ENCODE results near the gene CRTC3. TPM values are rescaled to one million over a fixed set of nuclear protein-coding genes. Genes with fewer than 3 reads are reported as not detected.

The CRTC3 gene
- total RNA-seq, 1 donor from 2014 or later: 115 TPM

DNA sequence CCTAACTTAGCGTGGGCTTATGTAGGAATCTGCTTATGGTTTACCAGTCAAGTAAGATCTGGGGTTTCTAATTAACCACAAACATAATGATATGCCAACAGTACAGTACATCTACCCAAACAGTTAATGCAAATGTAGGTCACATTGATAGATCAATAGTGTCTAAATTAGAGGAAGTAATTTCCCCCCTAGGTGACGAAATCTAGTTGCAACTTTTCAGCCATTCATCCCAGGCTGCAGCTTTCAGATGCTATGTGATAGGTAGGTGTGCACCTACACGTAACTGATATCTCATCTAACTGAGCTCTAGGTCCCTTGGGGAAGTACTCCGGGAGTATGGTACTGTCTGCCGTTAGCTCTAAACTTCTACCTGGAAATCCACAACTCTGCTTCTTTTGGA lies 57.2 kb downstream of the CRTC3 start:
- intact Hi-C loops (cut with micrococcal nuclease): no loop called here

DNA sequence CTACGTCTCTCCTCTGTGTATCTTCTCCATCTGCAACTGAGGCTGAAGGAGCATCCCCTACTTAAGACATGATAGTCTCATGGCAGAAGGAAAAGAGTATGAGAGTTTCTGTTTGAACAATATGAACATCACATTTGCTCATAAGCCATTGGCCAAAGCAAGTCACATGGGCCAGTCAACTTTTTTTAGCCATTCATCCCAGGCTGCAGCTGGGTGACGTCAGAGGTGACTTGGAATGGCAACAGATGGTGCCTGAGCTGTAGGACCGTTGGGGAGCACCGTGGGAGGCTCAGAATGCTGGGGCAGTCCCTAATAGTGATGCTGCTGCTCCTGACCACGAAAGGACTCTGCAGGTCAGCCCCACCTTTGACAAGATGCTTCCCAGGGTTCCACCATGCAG lies 58.7 kb downstream of the CRTC3 start:
- intact Hi-C loops (cut with micrococcal nuclease): no loop called here

DNA sequence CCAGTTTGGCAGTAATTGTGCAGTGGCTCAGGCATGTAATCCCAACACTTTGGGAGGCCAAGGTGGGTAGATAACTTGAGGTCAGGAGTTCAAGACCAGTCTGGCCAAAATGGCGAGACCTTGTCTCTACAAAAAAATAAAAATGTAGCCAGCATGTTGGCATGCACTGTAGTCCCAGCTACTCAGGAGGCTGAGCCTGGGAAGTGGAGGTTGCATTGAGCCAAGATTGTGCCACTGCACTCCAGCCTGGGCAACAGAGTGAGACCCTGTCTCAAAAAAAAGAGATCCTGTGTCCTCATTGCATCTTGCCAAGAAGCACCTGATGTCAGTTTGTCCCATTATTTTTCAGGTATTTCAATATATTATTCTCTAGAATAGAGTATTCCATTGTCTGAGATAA lies 61.8 kb downstream of the CRTC3 start:
- intact Hi-C loops (cut with micrococcal nuclease): no loop called here

DNA sequence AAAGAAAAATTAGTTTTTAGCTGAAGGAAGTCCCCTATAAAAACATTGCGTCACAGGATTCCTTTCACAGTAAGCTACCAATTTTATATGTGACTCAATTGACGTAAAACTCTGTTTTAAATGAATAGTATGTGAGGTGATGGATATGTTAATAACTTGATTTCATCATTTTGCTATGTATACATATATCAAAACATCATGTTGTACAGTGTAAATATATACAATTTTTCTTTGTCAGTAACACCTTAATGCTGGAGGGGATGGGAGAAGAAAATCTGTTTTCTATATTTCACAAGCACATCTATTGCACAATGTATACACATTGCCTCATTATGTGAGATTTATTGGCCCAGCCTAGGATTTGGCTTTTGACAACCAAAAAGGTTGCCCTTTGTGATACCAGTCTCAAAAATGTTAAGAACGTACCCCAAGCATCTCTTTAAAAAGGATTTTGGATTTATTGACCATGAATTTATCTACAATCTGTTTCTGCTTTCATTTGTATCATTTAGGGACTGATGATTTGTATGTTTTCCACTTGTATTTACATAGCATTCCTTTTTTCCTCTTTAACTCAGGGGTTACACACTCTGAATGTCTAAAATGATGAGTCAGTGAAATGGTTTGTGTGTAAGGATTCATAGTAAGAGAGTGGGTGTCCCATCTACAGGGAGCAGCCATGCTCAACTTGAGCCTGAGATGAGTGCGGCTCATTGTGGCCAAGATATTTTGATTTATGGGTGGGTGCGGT lies 62.6 kb downstream of the CRTC3 start:
- intact Hi-C loops (cut with micrococcal nuclease): no loop called here

DNA sequence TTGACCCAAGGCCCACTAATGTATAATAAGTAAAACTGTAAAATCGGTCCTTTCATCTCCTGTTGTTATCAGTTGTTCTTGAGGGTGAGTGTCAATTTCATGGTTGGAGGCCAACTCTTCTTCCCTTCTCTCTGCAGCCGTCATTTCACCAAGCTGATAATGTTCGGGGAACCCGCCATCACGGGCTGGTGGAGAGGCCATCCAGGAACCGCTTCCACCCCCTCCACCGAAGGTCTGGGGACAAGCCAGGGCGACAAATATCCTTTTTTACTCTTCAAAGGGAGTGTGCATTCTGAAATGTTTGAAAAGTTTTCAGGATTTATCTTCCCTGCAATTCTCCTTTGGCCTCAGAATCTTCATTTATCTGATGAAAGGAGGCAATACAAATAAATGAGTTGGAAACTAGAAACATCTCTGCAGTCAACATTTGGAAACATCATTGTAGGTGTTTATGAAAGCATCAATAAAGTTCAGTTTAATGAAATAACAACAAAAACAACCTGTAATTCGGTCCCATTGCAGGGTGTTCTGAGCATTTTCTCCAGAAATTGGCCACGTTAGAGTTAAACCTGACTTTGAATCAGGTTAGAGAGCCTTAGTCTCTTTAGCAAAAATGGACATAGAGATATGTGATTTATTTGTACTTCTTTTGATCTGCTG lies 63.9 kb downstream of the CRTC3 start:
- intact Hi-C loops (cut with micrococcal nuclease): loop anchor here (1.0 to 2.0 kb wide), 4 partner anchors 19 to 63 kb away; no protein-coding TSS in a partner anchor

DNA sequence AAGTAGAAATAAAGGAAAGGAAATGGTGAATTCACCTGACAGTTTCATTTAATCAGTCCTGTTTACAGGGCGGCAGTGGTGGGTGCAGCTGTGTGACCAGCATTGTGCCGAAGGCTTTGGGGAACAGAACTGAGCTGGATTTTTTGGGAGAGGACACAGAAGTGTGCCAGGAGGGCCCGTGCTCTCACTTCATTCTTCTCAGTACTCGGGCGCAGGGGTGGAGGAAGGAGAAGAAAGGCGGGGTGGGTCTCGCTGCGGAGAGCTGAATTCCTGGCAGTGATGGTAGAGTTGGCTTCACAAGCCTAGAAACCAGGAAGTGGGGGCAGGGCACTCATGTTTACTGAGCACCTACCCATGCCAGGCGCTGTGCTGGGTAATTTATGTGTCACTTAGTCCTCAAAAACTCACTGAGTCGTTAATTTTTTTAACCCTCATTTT lies 64.6 kb downstream of the CRTC3 start:
- intact Hi-C loops (cut with micrococcal nuclease): loop anchor here (1.0 to 2.0 kb wide), 4 partner anchors 20 to 64 kb away; no protein-coding TSS in a partner anchor

DNA sequence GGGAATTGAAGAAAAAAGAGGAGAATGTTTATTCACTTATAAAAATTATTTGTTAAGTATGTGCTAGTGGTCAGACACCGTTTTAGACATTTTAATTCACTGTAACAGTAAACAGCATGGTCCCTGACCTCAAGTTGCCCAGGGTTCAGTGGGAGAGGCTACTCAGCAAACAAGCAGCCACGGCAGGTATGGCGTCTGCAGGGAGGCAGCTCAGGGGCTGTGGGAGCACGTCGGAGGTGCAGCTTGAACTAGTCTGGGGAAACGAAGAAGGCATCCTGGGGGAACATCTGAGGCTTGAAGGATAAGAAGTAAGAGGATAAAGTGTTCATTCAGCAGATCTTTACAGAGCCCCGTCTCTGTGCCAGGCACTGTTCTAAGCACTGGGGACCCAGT lies 66.0 kb downstream of the CRTC3 start:
- intact Hi-C loops (cut with micrococcal nuclease): loop anchor here (2.0 kb wide), 2 partner anchors 57 to 65 kb away; no protein-coding TSS in a partner anchor

DNA sequence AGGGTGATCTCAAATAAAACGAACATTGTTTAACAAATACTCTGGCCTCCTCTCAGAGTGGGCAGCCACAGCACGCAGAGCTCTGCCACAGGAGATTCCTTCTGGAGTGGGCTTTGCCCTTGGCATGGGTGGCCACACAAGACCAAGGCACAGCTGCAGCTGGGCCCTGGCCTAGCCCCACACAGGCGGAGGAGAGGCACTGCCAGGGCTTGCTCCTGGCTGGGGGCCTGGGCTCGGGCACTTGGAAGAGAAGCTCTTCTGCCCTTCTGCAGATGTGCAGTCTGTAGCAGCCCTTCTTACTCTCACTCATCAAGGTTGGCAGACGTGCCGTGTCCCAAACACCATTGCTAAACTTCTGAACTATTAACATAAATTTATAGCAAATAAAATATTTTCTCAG lies 67.2 kb downstream of the CRTC3 start:
- intact Hi-C loops (cut with micrococcal nuclease): no loop called here

DNA sequence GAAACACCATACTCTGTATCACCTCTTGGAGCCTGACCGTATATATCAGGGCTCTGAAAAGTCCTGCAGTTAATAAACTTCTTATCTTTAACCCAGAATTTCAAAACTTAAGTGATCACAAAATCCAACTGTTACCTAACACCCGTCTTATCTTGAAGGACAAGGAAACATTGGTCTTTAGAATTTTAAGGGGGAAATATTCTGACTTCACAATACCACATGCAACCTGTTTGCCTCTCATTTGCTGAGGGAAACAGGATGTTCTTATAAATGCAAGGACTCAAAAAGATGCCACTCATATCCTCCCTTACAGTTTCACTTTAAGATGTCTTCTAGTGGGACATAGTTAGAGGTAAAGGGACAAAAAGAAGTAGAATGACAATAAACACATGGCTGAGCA lies 67.9 kb downstream of the CRTC3 start:
- intact Hi-C loops (cut with micrococcal nuclease): no loop called here

DNA sequence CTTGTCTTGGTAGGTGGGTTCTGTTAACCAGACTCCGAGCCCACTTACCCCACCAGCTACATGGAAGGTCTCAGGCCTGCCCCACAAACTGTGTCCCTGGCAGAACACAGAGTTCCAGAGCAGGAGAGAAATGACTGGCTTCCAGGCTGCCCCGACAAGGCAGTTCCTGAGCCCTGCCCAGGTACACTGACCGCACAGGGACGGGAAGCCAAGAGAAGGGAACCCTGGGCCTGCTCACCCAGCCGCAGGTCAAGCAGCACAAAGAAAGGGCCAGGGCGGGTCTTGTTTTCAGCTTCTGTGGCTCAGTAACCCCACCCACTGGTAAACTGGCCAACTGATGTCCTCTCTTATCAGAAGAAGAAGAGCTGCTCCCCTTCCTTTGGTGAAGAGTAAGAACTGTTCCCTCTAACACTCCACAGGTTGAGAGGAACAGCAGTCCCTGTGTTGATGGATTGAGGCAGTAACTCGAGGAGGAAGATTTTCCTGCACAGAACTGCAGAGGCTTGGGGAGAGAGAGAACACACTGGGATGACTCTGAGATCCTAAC lies 68.4 kb downstream of the CRTC3 start:
- intact Hi-C loops (cut with micrococcal nuclease): no loop called here

DNA sequence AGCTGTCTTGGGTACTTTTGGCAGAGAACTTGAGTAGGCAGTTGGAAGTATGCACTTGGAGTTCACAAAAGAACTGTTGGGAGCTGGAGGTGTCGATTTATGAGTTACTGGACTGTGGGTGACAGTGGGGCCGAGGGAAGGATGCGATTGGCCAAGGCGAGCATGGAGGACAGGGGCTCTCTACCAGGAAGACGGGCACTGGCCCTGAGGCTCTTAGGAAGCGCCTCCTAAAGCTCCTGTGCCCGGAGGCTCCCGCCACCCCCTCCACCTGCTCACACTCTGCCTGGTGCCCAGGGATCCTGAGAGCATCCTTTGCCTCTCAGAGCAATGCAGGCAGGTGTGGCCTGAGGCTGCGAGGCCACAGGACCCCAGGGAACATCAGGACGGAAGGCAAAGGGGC lies 69.0 kb downstream of the CRTC3 start:
- intact Hi-C loops (cut with micrococcal nuclease): no loop called here

DNA sequence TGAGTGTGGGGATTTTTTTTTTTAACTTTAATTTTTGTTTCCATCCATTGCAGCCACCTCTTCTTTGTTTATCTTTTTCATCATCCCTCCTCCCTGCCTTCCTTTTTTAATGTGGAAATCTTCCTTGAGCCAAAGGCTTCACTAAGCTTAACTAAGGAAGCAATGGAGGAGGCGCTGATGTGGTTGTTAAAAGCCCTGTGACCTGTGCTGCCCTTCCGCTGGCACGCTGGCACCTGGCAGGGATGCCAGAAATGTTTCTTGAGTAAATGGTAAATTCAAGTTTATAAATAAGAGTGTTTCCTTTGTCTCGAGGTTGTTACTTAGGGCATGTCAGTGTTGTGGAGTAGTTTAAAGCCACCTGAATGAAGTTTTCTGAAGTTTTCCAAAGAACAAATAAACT lies 69.4 kb downstream of the CRTC3 start:
- intact Hi-C loops (cut with micrococcal nuclease): no loop called here

DNA sequence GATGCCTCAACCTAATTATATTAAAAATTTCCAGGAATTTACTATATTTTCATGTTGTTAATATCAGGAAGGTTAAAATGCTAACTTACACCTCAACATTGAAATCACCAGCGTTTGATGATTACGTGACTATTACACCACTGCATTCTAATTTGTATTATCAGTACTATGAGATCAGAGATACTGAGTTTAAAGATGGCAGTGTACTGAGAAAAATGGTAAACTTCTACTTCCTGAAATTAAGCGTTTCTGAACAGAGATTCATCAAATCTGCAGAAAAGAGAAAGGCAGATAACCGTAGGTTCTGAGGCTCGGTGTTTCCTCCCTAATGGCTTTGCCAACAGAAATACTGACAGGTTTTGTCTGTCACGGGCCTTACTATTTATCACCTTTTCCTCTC lies 69.9 kb downstream of the CRTC3 start:
- intact Hi-C loops (cut with micrococcal nuclease): loop anchor here (5.0 kb wide), 2 partner anchors 102 to 277 kb away; no protein-coding TSS in a partner anchor

DNA sequence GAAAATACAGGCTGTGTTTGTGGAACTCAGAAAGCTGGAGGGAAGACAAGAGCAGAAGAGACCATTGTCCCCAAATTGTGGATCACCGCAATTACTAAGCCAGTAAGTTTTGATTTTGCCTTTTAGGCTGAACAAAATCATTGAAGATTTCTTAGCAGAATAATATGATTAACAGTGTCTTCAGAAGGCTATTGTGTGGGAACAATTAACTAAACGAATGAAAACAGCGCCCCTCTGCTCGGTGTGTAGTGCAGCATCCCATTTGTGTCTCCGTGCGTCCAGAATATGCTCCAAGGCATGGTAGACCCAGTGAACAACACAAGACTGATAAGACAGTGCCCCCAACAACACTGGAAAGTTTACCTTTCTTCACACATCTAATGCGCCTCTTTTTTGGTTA lies 71.2 kb downstream of the CRTC3 start:
- intact Hi-C loops (cut with micrococcal nuclease): loop anchor here (5.0 kb wide), 2 partner anchors 104 to 279 kb away; no protein-coding TSS in a partner anchor

DNA sequence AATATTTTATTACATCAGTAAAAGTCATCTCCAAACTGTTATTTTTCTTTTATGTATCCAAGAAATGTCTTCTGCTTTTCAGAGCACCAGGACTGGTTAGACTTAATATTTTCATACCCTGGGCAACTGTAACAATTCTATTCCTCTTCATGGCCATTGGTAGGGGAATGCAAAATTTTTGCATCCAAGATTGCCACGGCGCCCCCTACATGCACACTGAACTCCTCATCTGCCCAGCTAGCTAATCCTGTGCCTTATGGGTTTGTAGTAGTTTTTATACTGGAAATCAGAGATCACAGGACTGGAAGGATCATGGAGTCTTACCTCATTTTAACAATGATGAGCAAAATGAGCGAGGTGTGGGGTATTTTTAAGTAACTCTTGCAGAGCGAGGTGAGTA lies 74.2 kb downstream of the CRTC3 start:
- intact Hi-C loops (cut with micrococcal nuclease): loop anchor here (2.0 to 5.0 kb wide), 3 partner anchors 107 to 282 kb away; no protein-coding TSS in a partner anchor

DNA sequence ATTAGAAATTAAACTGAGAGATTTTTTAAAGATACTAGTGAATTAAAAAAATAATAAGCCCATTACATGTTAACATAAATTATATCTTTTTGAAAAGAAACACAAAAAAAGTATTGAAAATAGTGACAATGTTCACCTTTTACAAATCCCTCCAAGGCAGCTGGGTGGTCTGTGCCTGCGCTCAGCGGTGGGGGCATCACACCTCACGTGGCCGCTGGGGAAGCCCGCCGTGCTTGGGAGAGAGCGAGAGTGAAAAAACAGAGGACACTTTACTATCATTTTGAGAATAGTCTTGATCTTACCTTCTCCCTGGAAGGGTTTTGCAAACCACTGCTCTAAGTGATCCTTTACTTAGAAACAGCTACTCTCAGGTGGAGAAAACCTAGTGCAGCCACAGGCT lies 76.9 kb downstream of the CRTC3 start:
- intact Hi-C loops (cut with micrococcal nuclease): no loop called here

DNA sequence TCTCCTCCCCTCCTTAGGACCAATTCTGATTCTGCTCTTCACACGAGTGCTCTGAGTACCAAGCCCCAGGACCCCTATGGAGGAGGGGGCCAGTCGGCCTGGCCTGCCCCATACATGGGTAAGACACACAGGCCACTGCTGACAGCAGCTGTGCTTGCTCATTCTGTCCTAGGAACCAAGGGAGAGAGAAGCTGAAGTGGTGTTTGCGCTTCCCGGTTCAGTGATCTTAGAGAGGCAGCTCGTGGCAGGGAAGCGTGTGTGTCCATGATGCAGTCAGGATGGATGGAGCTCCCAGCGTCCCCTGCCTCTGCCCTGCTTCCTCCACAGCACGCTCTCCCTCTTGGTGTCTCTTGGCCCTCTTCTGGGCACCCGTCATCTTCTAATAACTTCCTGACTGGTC lies 77.6 kb downstream of the CRTC3 start:
- intact Hi-C loops (cut with micrococcal nuclease): no loop called here

DNA sequence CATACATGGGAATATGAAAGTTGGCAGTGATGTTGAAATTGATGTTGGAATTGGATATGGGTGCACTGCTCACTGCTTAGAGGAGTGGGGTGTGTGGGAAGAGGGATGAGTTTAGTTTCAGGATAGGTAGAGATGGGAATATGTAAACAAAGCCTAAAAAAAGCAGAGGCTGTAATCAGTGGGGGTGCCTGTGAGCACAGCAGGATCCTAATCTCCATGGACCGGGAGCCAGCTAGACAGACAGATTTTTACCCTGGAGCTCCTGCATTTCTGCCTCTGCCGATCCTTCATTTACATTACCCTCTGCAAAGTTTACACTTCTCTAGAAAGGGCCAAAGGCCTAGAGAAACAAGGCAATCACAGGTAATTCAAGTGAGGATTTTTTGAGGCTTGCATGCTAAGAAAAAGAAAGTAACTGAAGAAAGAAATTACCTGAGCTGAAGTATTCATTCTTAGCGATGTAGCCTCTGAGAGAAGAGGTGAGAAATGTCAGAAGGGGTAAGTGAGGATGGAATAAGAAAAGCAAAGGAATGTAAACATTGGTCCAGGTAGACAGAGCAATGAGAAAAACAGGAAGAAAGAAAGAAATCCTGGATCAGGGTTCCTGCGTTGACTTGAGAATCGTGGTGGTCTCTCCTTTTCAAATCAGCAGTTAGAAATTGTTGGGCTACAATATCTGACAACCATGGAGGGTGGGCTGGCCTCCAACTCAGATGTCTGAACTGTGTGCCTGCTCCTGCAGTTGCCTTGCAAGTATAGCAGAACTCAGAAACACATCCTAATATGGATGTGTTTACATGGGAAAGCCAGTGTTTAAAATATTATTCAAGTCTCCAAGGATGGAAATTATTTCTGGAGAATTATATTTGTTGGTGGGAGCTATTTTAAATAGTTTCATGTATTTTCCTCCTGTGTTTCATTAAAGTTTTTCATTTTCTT lies 79.8 kb downstream of the CRTC3 start:
- intact Hi-C loops (cut with micrococcal nuclease): no loop called here

DNA sequence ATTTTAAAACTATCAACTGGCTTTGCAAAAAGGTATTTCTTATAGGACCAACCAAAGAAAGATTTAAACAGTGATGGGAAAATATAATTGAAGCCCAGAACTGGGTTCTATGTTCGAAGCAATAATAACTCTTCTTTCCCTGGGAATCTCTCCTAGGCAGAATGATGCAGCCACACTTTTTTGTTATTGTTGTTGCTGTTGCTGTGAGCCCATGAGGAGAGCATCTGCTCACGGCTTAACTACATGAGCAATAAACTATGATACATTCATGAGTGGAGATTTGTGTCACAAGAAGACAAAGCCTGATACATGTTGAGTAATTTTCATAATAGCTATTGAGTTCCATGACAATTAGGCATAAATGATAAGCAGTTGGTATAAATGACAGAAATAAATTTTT lies 80.5 kb downstream of the CRTC3 start:
- intact Hi-C loops (cut with micrococcal nuclease): no loop called here

DNA sequence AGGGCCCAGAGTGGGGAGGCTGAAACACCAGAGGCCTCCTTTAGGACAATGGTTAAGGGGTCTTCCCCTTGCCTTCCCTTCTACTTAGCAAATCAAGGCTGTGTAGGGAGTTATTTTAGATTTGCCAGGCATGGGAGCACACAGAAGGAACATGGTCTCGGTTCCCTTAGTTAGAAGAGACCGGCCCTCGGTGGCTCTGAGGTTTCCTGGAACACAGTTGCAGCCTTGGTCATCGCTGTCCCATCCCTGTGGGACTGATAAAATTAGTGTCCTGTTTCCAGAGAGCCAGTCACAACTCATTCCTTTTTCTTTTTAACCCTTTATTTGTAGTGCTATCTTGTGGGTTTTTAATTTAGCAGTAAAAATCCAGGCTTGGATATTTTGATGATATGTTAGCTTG lies 81.4 kb downstream of the CRTC3 start:
- intact Hi-C loops (cut with micrococcal nuclease): no loop called here

DNA sequence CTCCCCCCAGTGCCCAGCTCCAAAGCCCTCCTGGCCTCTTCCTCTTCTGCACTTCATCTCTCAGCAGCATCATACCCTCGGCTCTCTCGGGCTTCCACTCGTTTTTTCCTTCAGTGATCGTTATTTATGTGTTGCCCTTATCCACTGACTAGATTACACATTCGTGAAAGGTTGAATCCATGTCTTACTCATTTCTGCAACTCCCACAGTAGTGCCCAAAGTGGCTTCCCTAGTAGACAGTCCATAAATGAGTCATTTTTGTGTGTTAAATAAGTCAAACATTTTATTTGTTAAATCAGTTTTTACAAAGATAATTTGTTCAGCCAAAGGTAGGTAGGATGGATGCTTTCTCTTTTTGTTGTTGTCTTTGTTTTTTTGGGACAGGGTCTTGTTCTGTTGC lies 87.4 kb downstream of the CRTC3 start:
- intact Hi-C loops (cut with micrococcal nuclease): no loop called here

Data from T-helper 1 cell treated with Interleukin-12 subunit alpha and Interleukin-12 subunit beta and Interleukin-4 antibody, amounts not matched to agents 30 ng/mL and 1 ng/mL, for 36 hours (primary cell).